ENCODE measurements around the gene PRR15L.

GRCh38 chr17:47993031-47993564, 35.4 kb upstream of the PRR15L start:
- TF ChIP-seq POLR2AphosphoS5 (IDR thresholded peaks at IDR 0.05; ENCODE audit: low read depth, low read length): no peak
- TF ChIP-seq REST (IDR thresholded peaks at IDR 0.05; ENCODE audit: insufficient read depth in 1 of 2, low read depth in 2 of 2, low read length in 1 of 2): no peak
- TF ChIP-seq CTCF (IDR thresholded peaks at IDR 0.05): no peak
- no peak for TF ChIP-seq TCF7L2 (IDR thresholded peaks at IDR 0.05; ENCODE audit: low read depth, low read length)

Data from Panc1 (cell line).